HG03457 (cell line): Measurements from ENCODE around the gene TCL1B.
"Not testable (repeated sequence)": the region's sequence is repeated elsewhere in the genome, so short reads cannot be mapped to it uniquely, and the experiment has no call there.

ENCODE experiments used
- ATAC-seq: cut with Tn5 transposase; IDR thresholded peaks from one replicate; pipeline ENCODE4 v1.9.1; 2021; ENCODE audit warnings: moderate number of reproducible peaks; ENCODE audit not compliant: unreplicated experiment

The TCL1B gene

GRCh38 chr14:95700221-95700976 lies 14.2 kb downstream of the TCL1B start:
- ATAC-seq: no peak

DNA sequence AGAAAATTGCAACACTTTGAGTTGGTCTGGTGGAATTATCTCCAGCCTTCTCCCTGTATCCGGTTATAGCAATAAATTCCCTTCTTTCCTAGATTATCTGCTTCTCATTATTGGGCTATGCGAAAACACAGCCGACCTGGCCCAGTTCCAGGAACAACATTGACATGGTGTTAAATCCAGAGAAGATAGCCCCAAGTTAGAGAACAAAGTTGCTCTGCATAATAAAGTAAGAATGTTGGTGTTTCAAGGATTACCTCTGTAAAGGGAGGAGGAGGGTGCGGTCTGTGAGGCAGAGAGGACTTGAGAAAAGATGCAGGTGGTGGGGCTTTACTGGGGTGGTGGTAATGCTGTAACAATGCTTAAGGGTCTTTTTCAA lies 15.6 kb downstream of the TCL1B start:
- no peak for ATAC-seq

- no peak for ATAC-seq
These were observed 17.1 kb downstream of the TCL1B start for GRCh38 chr14:95703341-95703740.

DNA sequence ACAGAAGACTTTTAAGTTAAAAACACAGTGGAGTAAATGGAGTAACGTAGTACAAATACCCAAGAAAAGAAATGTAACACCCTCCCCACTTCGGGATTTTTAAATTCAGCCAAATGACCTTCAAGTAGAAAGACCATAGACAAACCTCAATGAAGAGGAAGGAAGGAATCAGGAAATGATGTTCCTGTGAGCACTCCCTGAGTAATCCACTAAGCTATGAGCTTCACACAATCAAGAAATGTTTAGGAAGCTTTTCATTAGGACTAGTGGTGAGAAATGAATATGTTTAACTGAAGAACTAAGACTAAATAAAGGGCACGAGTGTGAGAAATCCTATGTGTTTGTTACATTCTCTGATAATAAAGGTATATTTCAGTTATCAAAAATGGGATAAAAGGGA lies 17.6 kb downstream of the TCL1B start:
- ATAC-seq: no peak

- ATAC-seq: no peak
These were observed 19.3 kb downstream of the TCL1B start for GRCh38 chr14:95705518-95705917.

DNA sequence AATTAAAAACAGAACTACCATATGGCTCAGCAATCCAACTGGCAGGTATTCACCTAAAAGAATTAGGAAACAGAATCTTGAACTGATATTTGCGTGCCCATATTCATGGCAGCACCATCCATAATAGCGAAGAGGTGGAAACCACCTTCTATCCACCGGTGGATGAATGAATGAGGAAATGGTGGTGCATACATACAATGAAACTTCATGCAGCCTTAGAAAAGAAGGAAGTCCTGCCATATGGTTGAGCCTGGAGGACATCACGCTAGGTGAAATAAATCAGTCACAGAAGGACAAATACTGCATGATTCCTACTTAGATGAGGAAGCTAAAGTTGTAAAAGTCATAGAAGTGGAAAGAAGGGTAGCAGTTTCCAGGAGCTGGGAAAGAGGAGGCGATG lies 21.1 kb downstream of the TCL1B start:
- ATAC-seq: no peak

- no peak for ATAC-seq
These were observed 23.9 kb downstream of the TCL1B start for GRCh38 chr14:95710106-95710505.

DNA sequence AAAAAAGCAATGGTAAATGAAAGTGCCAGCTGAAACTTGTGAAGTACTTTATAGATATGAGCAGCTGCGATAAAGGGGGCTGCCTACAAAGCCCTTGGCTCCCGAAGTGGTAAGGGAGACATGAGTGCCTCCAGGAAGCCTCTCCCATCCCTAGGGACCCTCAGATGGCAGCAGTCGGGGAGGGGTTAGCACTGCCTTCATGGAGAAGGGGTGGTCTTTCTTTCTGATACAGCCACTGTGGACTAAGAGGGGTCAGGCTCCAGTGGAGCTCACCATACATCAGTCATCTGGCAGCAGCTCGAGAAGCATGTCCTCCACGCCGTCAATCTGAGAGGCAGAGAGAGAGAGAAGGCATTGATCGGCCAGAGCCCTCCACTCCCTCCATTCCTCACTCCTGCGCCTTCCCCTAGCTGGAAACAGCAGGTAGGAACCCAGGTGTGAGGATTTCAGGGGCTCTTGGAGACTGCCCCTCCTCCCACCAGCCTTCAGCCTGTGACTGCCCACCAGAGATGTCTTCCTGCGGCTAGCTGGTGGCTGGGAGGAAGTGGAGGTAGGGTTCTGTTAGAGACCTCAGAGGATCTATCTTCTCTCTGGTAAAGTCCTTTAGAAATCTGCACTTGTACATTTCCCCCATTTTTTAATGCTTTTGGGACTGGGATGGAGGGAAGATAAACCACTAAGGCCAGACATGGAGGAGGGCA lies 25.4 kb downstream of the TCL1B start:
- no peak for ATAC-seq

DNA sequence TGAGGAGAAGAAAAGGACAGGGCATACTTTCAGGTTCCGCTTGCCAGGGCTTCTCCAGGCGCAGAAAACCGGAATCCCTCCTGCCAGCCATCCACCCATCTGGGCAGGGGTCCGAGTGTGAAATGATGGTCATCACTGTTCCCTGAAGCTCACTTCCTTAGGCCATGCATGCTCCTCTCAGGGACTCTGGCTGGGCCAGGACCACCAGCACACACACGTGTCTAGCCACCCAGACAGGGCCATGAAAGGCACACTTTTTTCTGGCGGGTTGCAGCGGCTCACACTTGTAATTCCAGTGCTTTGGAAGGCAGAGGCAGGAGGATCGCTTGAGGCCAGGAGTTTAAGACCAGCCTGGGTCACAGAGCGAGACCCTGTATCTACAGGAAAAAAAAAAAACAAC lies 26.2 kb downstream of the TCL1B start:
- no peak for ATAC-seq

- peak; percentile 64 for ATAC-seq
These were observed 27.6 kb downstream of the TCL1B start, which contains the start of gene TCL1A for GRCh38 chr14:95713596-95714371. Gene TCL1A, minus strand, starts transcription at chr14:95714125. Its CDS starts 59 bp downstream, at chr14:95714066.

DNA sequence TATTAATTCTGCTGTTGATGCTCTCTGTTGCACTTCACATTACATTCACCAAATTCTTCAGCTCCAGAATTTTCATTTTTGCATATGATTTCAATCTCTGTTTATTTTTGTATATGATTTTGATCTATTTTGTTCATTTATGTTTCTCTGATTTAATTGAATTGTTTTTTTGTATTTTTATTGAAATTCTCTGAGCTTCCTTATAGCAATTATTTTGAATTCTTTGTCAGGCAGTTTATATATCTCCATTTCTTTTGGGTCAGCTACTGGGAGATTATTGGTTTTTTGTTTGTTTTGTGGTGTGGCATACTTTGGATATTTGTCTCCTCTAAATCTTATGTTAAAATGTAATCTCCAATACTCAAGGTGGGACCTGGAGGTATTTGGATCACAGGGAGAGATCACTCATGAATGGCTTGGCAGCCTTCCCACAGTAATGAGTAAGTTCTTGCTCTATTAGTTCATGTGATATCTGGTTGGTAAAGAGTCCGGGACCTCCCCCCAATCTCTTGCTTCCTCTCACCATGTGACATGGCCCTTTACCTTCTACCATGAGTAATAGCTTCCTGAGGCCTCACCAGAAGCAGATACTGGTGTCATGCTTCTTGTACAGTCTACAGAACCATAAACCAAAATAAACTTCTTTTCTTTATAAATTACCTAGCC lies 36.4 kb downstream of the TCL1B start:
- ATAC-seq: no peak

DNA sequence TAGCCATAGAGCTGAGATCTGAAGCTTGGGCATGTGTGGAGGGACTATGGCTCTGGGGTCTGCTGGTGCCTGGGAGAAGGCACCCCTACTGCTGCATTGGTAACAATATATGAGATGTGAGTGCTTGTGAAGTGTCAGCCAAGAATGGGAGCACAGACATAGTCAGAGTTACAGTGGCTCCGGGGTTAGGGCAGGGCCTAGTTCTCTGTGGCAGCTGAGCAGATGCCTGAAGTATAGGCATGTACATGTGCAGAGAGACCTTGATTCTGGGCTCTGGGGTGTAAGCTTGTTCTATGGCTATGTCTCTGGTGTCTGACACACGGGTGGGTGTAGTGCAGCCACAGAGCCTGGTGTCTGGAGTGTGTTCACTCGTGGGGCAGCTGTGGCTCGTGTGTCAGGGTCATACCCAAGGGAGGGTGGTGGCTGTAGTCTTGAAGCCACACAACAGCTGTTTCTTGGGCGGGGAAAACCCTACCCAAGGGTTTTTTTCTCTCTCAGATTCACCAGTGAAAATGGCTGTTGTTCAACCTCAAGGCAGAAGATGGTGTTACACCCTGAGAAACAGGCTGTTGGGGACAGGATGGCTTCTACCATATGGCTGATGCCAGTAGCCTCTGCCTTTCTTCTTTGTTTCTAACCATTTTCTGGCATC lies 39.6 kb downstream of the TCL1B start:
- ATAC-seq: peak; percentile 82

DNA sequence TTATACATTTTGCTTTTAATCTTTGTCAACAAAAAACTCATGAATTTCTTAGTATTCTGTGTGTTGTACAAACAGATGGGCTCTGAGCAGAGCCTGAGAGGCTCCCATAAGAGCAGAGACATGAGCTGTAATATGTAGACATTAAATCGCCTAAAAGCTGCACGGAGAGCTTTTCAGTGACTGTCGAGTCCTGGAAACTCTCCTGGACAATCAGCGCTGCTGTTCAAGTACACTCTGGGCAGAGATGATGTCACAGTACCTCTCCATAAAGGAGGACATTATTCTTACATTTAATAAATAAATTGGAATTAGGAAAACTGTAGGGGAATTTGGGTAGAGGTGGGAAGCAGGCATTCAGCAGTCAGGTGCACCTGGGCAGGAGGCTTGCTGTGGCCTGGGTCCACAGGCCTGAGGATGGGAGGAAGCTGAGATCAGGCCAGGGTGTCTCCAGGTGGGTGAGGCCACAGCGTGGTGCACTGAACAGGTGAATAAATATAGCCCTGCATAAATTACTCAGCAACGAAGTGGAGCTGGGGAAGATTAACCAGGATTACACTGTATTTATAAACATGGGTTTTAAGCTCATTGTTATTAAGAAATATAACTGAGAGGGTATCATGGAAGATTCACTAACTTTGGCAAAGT lies 41.0 kb downstream of the TCL1B start:
- no peak for ATAC-seq

- ATAC-seq: not testable (repeated sequence)
These were observed 43.3 kb downstream of the TCL1B start for GRCh38 chr14:95729402-95730028.

DNA sequence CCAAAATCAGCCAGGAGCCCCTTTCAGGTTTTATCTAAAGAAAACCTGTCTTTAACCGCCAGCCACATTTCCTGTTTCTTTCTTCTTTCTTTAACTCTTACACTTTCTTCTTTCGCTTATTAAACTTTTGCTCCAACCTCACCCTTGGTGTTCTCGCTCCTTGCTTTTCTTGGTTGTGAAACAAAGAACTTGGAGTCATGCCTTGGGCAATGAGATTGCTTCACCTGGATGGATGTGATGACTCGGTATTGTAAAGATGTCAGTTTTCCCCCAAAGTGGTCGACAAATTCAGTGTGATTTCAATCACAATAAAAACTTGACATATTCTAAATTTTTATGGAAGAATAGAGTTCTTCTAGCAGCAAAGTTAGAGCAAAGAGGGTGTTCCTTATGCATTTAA lies 43.9 kb downstream of the TCL1B start:
- ATAC-seq: no peak

DNA sequence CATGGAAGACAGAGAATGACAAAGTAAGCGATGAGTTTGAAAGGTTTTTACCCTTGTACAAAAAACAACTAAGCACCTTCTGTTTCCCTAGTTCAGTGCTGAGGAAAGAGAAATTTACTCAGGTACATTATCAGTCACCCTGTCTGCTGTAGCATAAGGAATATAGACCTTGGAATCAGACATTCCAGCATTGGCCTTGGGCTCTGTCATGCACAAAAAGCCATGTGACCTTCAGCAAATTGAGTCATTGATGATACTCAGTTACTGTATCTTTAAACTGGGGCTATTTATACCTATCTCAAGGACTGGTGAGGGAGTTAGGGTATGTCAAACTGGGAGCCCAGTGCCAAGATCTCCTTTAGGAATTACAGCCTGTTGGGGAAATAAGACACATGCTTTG lies 47.0 kb downstream of the TCL1B start:
- no peak for ATAC-seq

DNA sequence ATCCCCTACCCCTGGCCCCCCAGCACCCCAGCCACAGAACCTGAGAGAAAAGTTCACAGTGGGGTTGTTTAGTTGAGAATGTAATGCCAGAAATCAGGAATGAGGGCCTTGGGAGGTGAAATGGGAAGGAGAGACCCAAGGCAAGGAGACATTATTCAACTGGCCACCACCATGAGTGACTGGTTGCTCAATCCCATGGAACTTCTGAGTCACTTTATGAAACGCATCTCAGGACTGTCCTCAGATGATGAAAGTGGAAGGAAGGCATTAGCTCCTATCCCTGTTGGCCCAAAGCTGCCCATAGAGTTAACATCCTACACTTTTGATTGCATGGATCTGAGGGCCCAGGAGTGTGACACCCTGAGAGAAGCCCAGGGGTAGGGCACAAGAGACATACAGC lies 53.1 kb downstream of the TCL1B start:
- no peak for ATAC-seq

DNA sequence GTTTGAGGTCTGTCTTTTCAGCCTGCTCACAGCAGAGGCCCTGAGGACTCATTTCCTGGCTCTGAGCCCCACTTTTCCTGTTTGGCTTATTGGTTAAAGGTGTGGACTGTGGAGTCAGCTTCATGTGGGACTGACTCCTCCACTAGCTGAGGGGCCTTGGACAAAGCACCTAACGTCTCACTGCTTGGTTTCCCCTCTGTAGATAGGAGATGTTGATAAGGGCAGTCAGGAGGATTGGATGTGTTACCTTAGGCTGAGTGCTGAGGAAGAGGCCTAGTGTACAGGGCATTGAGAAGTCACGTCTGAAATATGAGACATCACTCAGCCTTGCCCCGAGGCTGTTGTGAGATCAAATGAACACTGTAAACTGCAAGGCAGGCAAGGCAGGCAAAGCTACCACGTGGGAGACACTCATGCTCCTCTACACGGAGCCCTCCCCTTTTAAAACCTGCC lies 54.8 kb downstream of the TCL1B start:
- ATAC-seq: no peak

- no peak for ATAC-seq
These were observed 55.6 kb downstream of the TCL1B start for GRCh38 chr14:95741781-95742180.
